Epithelial cell of prostate (primary cell): ENCODE measurements around the gene CD63.

Source experiments
- DNase-seq: peaks from one replicate; pipeline ENCODE4 v3.0.0-alpha.2; 2011; ENCODE audit warnings: low read depth, low spot score
- H3K27ac ChIP-seq: fragments of 450-650 bp; 2 replicates; pipeline ENCODE4 v1.5.1; 2017; ENCODE audit warnings: mild to moderate bottlenecking

Gene CD63

DNA sequence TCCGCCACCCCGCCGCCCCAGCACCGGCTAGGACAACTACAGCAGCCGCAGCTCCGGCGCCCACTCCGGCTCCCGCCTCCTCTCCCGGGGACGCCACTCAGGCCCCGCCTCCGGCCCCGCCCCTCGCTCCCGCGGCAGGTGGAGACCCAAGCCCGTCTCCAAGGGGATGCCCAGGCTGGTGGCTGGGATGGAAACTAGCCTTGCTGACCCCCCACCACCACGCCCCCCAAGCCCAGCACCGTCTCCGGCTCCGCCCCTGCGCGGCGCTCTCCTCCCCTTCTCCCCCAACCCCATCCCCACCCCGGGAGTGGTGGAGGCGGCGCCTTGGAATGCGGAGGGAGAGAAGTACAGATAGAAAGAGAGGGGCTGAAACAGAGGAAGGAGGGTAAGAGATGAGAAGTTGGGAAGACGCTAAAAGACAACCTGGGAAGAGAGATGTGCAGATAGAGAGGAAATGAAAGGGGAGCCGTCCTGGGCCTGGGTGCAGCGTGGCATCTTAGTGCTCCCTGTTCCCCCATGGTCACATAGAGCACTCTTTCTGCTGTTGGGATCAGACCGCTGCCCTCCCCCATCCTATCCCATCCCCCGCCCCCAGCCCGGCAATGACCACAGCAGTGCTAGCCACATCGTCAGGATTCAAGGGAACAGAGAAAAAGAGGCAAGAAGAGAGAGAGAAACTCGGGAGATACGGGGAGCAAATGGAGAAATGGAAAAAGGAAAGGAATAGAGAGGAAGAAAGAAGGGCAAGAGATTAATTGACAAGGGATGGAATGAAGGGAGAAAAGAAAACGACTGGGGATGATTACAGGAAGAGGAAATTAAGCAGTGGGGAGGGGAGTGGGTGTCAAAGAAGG is 20.7 kb downstream of the CD63 start, which contains the start of gene ITGA7:
Gene ITGA7 (minus strand): TSS at position 64 of the 854 bp plus-strand sequence. CDS start 222 bp downstream, outside the sequence.
- no peak within 1 kb of the TSS for H3K27ac ChIP-seq
- DNase-seq = no peak

DNA sequence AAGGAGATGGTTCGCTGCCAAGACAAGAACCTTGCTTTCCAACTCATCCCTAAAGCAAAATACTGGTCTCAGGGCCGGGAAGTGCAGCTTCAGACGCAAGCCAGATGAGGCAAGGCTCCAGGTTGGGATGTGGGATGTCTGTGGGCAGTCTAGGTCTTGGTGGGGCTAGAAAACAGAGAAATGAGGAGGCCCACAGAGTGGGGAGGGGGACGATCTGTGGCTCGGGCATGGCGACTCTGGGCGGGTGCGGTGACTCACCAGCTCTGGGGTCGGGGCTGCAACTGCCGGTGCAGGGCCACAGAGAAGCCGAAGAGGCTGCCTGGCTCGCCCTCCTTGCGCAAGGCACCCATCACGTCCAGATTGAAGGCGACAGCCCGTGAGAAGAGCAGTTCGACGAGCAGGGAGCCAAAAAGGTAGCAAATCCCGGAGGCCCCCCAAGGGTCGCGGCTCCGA is 21.6 kb downstream of the CD63 start:
- DNase-seq = no peak
- H3K27ac ChIP-seq = no peak overlapping the region

DNA sequence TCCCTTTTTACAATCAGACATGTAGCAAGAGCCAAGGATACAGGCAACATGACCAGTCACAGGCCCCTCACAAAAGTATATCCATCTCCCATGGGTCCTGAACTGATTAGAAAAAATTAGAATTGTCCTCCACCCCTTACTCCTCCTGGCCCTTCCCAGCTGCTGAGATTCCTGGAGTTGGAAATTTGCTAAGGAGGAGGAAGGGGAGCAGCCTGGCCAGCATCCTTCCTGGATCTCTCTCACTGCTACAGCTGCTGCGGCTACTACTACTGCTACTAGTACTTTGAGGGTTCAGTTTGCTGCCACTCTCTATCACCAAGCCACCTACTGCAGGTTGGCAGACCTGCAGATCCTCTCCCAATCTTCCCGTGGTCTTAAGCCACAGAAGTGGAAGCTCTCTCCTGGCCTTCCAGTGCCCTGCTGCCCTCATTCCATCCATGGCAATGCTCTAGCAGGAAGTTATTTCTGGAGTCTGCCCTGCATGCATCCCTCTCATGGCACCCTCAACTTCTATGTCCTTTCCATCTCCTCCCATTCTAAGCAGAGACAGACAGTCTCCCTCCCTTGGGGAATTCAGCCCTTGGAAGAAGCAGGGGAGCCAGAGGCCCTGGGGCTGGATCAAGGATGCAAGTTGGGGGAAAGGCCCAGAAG is 22.1 kb downstream of the CD63 start:
- DNase-seq = no peak
- no peak overlapping the region for H3K27ac ChIP-seq

DNA sequence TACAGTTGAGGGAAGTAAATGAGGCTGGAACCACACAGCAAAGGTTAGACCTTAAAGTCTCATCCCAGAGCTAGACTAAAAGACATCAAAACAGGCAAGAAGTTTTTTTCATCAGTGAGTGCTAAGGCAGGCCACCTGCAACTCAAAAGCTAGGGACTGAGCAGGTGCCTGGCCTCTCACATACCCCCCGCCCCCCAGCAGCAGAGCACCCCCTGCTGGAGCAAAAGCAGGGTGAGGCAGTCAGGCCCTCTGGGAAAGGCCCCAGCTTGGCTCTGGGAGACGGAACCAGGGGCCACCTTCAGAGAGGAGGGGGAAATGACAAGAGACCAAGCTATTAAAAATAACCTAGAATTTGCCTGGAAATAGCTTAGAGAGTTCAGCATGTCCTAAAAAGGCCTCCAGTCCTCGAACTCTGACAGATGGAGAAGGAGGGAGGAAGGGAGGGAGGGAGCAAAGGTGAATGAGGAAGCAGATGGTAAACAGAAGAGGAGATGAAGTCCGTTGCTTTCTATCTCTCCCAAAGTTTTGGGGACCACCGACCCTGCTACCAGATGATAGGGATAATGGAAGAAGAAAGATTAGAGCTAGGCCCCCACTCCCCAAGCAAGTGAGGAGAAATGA is 22.9 kb downstream of the CD63 start:
- no peak overlapping the region for H3K27ac ChIP-seq
- DNase-seq = no peak

DNA sequence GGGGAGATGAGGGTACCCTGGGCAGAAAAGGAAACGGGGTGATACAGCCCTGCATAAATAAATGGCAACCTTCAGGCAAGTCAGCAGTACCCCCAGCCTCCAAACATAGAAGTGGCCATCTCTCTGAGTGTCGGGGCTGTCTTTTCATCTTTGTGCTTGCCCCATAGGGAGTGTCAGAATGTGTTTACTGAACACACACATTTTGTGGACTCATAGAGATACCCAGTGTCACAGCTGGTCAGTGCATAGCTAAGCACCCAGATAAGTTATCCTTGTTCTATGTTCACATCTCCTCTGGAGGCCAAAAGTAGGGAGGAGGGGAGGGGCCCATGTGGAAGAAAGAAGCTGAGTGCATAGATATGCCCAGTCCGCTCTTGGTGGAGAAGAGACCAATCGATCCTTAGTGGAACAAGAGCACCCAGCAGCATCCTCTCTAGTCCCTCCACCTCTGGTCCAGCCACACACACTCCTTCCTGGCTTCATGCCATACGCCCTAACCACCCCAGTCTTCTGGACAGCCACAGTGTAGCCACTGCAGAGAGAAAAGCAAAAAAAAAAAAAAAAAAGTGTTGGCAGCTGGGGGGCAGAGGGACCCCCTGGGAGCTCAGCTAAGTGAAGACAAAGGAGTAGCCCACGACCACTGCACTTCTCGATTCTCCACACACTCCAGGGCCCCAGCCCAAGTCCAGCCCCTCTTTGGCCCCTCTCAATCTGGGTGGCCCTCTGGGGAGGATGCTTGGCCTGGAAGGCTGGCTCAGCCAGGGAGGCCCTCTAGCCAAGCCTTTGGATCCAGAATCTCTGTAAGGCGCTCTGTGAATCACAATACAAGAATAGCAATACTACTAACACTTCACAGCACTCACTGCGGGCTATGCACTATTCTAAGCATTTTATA is 23.7 kb downstream of the CD63 start:
- no peak overlapping the region for H3K27ac ChIP-seq
- no peak for DNase-seq

DNA sequence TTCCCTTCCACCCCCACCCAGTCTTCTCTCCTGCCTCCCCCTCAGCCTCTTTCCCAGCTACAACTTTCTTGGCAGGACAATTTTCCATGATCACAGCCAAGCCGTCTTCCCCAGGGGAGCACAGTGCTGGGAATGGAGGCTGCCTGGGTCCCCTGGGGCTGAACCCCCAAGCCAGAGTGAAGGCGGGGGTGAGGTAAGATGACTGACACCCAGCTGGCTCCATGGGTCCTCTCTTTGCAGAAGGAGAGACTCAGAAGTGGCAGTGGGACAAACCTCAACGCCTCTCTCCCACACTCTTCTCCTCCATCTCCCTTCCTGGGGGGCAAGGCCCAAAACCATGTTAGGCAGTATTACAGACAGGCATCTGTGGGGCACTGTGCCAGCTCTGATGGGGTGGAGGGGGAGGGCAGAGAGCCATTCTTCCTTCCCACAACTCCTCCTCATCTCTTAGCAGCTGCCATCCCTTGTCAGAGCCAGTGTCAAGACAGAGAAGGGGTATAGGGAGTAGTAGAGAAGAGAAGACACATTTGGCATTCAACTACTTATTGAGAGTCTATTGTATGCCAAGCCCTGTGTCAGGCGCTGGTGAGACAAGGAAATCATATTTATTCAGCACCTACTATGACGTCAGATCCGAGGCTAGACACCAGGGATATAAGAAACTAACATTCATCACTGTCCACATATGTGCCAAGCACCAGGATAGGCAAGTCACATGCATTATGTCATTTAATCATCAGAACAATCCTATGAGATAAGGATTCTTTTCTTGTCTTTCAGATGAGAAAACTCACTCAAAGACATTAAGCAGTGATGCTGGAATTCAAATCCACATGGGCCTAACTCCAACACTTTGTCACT is 24.7 kb downstream of the CD63 start:
- DNase-seq = no peak
- H3K27ac ChIP-seq = no peak overlapping the region

DNA sequence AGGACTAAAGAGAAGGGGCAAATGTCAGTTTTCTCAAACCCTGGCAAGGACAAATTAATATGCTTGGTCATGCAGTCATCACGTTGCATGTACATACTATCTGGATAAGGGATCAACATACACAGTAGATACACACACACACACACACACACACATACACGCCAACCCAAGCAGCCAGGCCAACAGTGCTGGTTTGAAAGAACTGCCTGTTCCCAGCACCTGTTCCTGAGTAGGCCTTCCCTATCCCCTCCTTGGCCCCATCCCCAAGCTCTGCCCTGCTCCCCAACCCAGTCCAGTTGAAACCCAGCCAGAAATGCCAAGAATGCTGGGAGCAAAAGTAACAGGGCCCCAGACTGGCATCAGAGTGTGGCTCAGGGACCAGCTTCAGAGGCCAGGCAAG is 25.5 kb downstream of the CD63 start:
- no peak for DNase-seq
- H3K27ac ChIP-seq = no peak overlapping the region

DNA sequence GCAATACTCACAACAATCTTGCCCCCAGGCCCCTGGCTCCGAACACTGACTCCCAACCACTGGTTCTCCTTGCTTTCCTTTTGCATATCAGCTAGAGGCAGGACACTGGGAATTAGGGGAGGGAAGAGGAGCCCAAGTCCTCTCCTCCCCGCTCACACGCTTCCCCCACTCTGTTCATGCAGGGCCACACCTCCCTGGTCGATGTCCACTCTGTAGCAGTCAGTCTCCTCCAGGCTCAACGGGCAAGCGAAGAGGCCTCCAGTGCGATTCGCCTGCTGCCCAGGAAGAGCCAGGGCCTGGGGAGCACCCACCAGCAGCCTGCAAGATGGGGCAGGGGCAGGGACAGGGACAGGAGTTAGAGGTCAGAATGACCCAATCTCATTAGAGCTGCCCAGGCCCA is 25.9 kb downstream of the CD63 start:
- H3K27ac ChIP-seq = no peak overlapping the region
- no peak for DNase-seq

DNA sequence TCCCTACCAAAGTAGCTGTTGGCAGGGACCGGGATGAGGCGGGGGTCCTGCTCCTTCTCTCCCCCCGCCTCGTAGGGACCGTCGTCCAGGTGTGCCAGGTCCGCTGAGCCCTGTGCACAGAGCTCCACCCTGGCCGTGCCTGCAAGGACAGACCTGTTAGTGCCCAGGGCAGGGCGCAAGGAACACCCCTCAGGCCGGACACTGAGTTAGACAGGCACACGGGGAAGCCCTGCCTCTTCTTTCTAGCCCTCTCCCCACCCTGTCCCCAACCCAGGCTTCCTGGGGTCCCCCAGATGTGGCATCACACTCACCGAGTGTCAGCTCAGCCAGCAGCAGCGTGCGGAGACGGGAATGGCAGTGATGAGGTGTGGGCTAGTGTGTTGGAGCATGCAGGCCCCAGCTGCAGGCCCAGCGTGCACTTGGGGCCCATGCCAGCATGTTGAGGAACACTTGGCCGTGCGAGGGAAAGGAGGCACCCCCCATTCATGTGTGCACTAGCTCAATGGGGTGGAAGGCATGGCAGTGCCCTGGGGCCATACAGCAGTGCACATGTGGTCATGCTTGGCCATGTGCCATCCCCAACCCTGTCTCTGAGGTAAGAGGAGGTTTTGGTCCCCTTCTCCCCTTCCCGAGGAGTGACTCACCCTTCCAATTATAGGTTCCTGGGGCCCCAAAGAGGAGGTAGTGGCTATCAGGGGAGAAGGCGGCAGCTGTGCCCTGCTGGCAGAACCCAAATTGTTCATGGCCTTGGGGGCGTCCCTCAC is 28.4 kb downstream of the CD63 start:
- H3K27ac ChIP-seq = no peak overlapping the region
- no peak for DNase-seq

DNA sequence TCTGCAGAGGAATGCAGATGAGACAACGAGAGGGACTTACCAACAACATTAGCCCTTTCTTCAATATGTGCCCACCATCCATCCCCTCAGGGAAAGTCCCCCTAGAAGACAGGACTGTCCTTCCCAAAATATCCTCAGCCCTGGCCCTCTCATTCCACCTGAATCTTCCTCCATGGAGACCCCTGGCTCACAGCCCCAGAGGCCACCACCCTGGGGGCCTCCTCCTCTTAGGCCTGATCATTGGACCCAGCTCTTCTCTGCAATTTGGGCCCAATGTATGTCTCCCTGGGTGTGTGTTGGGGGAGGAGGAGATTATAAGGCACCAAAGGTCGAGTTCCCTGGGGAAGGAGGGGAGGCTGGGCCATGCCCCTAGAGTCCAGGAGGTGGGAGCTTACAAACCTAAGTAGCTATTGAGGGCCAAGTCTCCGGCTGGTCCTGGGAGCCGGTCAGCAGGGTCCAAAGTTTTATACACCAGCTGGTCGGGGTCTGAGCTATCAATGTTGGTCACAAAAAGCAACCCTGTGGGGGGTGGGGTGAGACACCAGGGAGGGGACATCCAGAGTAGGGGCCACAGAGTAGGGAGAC is 29.2 kb downstream of the CD63 start:
- H3K27ac ChIP-seq = no peak overlapping the region
- DNase-seq = no peak

DNA sequence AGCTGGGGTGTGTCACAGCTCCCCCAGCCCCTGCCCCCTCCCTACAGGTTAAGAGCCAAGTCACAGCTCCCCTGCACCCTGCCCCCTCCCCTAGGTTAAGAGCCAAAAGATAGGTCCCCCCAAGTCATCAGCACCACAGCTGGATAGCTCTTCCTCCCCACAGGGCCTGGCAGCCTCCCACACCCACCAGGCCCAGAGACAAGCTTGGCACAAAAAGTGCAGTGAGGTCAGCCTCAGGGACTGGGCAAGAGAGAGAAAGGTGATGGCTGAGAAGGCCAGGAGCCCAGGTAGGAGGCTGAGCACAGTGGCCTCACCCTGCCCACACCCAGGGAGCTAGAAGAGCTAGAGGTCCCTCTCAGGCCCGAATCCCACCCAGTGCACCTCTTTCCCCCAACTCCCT is 29.8 kb downstream of the CD63 start:
- DNase-seq = no peak

DNA sequence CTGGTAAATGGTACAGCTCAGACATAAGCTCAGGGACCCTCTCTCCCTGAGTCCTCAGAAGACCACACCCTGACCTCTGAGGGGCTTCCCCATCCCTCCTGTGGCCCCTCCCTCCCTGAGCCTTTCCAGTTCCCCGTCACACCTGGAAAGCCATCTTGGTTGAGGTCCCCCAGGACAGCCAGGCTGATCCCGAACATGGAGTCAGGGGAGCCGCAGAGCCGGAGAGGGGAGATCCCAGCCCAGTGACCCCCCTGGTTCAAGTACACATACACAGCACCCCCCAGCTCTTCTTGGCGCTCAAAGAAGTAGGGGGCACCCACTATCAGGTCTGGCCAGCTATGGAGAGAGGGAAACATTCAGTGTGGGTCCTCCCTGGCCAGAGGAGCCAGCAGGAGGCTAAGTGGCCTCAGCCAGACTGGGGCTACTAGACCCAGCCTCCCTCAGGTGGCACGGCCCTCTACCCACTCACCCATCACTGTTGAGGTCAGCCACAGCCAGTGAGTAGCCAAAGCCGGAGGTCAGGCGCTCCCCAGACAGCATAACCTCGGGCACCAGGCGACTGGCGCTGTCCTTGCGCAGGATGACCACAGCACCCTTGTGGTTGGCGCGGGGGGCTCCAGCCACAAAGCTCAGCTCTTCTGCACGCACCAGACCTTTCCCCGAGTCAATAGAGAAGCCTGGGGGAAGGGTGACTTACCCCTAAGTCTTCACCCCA is 30.4 kb downstream of the CD63 start:
- DNase-seq = no peak
- no peak overlapping the region for H3K27ac ChIP-seq

More for the DNA sequence above, 29.8 kb downstream of the CD63 start:
- H3K27ac ChIP-seq = no peak overlapping the region

DNA sequence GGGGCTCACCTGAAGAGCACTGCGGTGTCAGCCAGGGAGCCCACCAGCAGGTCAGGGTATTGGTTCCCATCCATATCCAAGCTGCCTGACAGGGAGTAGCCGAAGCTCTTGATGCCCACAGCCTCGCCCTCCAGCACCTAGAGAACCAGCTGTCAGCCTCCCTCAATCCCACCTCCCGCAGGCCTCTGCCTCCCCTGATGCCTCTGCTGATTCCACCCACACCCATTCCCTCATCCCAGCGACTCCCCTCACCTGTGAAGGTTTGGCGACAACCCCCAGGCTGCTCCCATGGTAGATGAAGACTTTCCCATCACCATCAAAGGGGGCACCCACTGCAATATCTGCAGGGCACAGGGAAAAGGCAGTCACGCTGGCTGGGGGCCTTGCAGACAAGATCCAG is 31.1 kb downstream of the CD63 start:
- H3K27ac ChIP-seq = no peak overlapping the region
- no peak for DNase-seq

DNA sequence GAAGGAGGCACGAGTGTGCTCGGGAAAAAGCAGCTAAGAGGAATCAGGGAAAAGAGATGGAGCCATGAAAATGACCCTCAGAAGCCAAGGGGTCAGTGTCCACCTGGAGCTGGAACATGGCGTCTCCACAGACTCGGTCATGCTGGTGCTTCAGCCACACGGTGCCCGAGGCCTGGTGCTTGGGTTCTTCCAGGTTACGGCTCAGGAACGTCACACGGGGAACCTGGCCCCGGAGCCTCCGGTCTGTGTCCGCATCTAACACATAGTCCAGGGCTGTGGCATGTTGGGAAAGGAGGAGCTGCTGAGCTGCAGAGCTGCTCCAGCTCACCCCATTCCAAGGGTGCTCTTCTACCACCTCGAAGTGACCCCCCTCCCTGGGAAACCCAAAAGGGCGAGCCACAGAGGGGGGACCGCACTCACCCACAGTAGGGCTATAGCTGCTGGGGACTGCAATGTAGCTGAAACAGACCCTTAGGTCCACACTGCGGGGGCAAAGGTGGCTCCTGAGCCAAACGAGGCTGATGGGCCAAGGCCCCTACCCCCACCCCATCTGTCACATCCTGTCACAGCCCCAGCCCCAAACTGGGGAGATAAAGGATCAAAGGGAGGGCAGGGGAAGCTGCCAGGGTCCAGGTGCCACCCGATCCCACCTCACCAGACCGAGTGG is 31.9 kb downstream of the CD63 start:
- H3K27ac ChIP-seq = no peak overlapping the region
- no peak for DNase-seq

DNA sequence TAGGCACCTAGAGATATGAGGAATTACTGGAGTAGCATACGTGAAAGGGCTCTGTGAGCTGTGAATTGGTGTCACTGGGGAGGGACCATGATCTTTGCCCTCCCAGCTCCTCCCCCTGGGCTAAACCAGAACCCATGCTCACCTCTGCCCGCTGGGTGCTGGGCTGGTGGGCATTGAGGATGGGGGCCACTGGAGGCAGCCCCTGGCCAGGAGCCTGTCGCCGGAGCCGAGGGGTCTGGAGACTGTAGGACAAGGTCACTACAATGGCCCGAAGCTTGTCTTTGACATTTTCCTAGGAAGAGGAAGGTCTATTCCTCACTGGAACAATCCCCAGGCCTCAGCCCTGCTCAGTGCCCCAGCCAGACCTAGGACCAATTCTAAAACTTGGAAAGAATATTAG is 32.7 kb downstream of the CD63 start:
- DNase-seq = no peak
- H3K27ac ChIP-seq = no peak overlapping the region

DNA sequence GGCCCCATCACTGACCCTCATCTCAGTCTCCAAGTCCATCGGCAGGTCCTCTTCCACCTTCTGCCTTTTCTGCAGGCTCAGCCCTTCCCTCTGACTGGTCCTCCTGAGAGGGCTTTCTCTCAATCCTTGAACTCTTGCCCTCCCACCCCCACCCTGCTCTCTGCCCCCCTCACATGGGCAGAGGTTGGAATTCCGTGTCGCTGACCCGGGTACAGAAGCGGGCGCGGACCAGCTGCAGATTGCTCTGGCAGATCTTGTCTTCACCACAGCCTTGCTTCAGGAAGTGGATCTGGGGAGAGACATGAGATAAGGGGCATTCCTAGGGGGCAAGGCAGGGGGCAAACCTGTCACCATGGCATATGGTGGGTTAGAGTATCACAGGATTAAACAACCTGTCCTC is 33.5 kb downstream of the CD63 start:
- H3K27ac ChIP-seq = no peak overlapping the region
- DNase-seq = no peak

DNA sequence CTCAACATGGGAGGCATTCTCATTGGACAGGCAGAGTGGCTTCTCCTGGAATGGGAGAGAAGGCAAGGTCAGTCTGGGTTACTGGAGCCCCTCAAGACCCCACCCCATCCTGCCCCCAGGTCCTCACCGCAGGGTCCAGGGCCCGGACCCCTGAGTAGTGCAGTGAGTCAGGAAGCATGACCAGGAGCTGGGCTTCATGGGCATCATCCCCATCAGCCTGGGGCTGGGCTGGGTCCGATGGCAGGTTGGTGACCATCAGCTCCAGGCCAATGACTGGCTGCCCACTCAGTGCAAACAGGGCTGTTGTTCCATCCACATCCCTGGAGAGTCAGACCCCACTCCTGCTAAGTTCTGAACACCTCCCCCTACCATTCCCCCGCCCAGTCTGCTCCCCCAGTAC is 34.2 kb downstream of the CD63 start:
- H3K27ac ChIP-seq = no peak overlapping the region
- no peak for DNase-seq
